ENCODE results near the gene TMEM143. TPM values are rescaled to one million over a fixed set of nuclear protein-coding genes. Genes with fewer than 3 reads are reported as not detected.
"Not testable (repeated sequence)": the region's sequence is repeated elsewhere in the genome, so short reads cannot be mapped to it uniquely, and the experiment has no call there.

Gene TMEM143
- total and polyA plus RNA-seq, 2 donors (not counting 3 experiments of a cell fraction or from before 2014, with no cell fraction given), result 5.4 to 7.3 TPM

- no peak overlapping the region for H3K9ac ChIP-seq (replicated peaks; ENCODE audit: extremely low read depth, insufficient read depth, low read length)
- dilution Hi-C loops (cut with MboI; ENCODE audit: extremely low pct_ligation_motif_present, low sequenced_read_pairs) (no loop called here), intact Hi-C loops (cut with micrococcal nuclease) (loop anchor here (2.0 kb wide), 2 partner anchors 19 to 43 kb away; no protein-coding TSS in a partner anchor)
- FAIRE-seq (peak; percentile 99), DNase-seq (ENCODE audit: low read depth, low spot score) (peak; percentile 90)
- H3K4me2 ChIP-seq (ENCODE audit: insufficient read depth, low read length), result peak overlapping the region; percentile 60
- H4K20me1 ChIP-seq (replicated peaks; ENCODE audit: control insufficient read depth, extremely low read depth, insufficient read depth, low read length), result no peaks in the 10 kb centered on the region
- BruUV-seq (replicated peaks), result no TSS peak
- peak overlapping the region; percentile 63 for H3K27ac ChIP-seq (ENCODE audit: insufficient read depth, low read depth, low read length)
- no peak overlapping the region for H3K4me3 ChIP-seq (replicated peaks in 1 of 3; ENCODE audit: insufficient read depth in 1 of 3, low read depth in 1 of 3, low read length in 3 of 3)
- peaks cover 20% of the 10 kb centered on the region for H3K4me1 ChIP-seq (ENCODE audit: control insufficient read depth, extremely low read depth, insufficient read depth, low read length)
- ChIA-PET CTCF (interaction anchor here (1.0 to 1.4 kb wide), 4 partner anchors 10 to 24 kb away, joined by 3 to 8 read pairs (median 4); no protein-coding TSS in a partner anchor), POLR2A (interaction anchor here (0.6 kb wide), 1 partner anchor 1380 kb away, joined by 3 read pairs; no protein-coding TSS in a partner anchor)
- no peak overlapping the region for H2AFZ ChIP-seq (ENCODE audit: low read depth, low read length)
- no peaks in the 10 kb centered on the region for H3K36me3 ChIP-seq (ENCODE audit: control insufficient read depth in 2 of 2, extremely low read depth in 1 of 2, insufficient read depth in 2 of 2, low read length in 2 of 2)
- H3K9me1 ChIP-seq (replicated peaks; ENCODE audit: control insufficient read depth, extremely low read depth, insufficient read depth, low read length), result no peaks in the 10 kb centered on the region
- no peaks in the 10 kb centered on the region for H3K79me2 ChIP-seq (ENCODE audit: control insufficient read depth, insufficient read depth, low read length)
- peaks cover 4% of the 10 kb centered on the region in 2 experiments for H3K27me3 ChIP-seq (ENCODE audit: control insufficient read depth in 2 of 2, insufficient read depth in 2 of 2, low read length in 2 of 2)
- no peaks in the 10 kb centered on the region for H3K9me3 ChIP-seq (replicated peaks; ENCODE audit: control insufficient read depth, insufficient read depth, low read length)
- TF ChIP-seq JUN (IDR thresholded peaks at IDR 0.05; ENCODE audit: borderline replicate concordance, insufficient read depth, insufficient read length, low read depth), result peak; percentile 73
- TF ChIP-seq, protein P1, sequence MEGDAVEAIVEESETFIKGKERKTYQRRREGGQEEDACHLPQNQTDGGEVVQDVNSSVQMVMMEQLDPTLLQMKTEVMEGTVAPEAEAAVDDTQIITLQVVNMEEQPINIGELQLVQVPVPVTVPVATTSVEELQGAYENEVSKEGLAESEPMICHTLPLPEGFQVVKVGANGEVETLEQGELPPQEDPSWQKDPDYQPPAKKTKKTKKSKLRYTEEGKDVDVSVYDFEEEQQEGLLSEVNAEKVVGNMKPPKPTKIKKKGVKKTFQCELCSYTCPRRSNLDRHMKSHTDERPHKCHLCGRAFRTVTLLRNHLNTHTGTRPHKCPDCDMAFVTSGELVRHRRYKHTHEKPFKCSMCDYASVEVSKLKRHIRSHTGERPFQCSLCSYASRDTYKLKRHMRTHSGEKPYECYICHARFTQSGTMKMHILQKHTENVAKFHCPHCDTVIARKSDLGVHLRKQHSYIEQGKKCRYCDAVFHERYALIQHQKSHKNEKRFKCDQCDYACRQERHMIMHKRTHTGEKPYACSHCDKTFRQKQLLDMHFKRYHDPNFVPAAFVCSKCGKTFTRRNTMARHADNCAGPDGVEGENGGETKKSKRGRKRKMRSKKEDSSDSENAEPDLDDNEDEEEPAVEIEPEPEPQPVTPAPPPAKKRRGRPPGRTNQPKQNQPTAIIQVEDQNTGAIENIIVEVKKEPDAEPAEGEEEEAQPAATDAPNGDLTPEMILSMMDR (IDR thresholded peaks at IDR 0.05; ENCODE audit: extremely low read depth in 1 of 2, insufficient read depth in 1 of 2, low read depth in 1 of 2, low read length in 2 of 2), result no peak
- TF ChIP-seq GATA2 (IDR thresholded peaks at IDR 0.05; ENCODE audit: insufficient read depth, insufficient read length, low read depth, low read length), result peak; percentile 84
- TF ChIP-seq MAX (IDR thresholded peaks at IDR 0.05; ENCODE audit: insufficient read depth, insufficient read length), result no peak
- no peak for TF ChIP-seq FOS (IDR thresholded peaks at IDR 0.05; ENCODE audit: borderline replicate concordance, insufficient read depth, low read length)
- TF ChIP-seq EZH2 (IDR thresholded peaks at IDR 0.05; ENCODE audit: borderline replicate concordance, low read depth, low read length, severe bottlenecking), result no peak
- TF ChIP-seq POLR2AphosphoS5 (IDR thresholded peaks at IDR 0.05; ENCODE audit: insufficient read depth, low read depth, low read length), result peak; percentile 96
- TF ChIP-seq POLR2A (IDR thresholded peaks at IDR 0.05; ENCODE audit: low read depth, low read length), result peak; percentile 72
- TF ChIP-seq MYC (IDR thresholded peaks at IDR 0.05; ENCODE audit: low read depth, low read length), result no peak
These were observed 53.5 kb downstream of the TMEM143 start for GRCh38 chr19:48310227-48310626.

- FAIRE-seq; H4K20me1 ChIP-seq (replicated peaks; ENCODE audit: control insufficient read depth, extremely low read depth, insufficient read depth, low read length); dilution Hi-C loops (cut with MboI; ENCODE audit: extremely low pct_ligation_motif_present, low sequenced_read_pairs); H3K9me1 ChIP-seq (replicated peaks; ENCODE audit: control insufficient read depth, extremely low read depth, insufficient read depth, low read length); POLR2A ChIA-PET; BruUV-seq (replicated peaks); H2AFZ ChIP-seq (ENCODE audit: low read depth, low read length); H3K9me3 ChIP-seq (replicated peaks; ENCODE audit: control insufficient read depth, insufficient read depth, low read length); H3K4me2 ChIP-seq (ENCODE audit: insufficient read depth, low read length); H3K36me3 ChIP-seq (ENCODE audit: control insufficient read depth in 2 of 2, extremely low read depth in 1 of 2, insufficient read depth in 2 of 2, low read length in 2 of 2); H3K9ac ChIP-seq (replicated peaks; ENCODE audit: extremely low read depth, insufficient read depth, low read length); H3K4me3 ChIP-seq (replicated peaks in 1 of 3; ENCODE audit: insufficient read depth in 1 of 3, low read depth in 1 of 3, low read length in 3 of 3); H3K27me3 ChIP-seq (ENCODE audit: control insufficient read depth in 2 of 2, insufficient read depth in 2 of 2, low read length in 2 of 2); H3K79me2 ChIP-seq (ENCODE audit: control insufficient read depth, insufficient read depth, low read length): not testable (repeated sequence)
- CTCF ChIA-PET, result interaction anchor here (0.9 to 1.5 kb wide), 6 partner anchors 10 to 43 kb away, joined by 3 to 8 read pairs (median 6); no protein-coding TSS in a partner anchor
- peaks cover 20% of the 10 kb centered on the region for H3K4me1 ChIP-seq (ENCODE audit: control insufficient read depth, extremely low read depth, insufficient read depth, low read length)
- peak; percentile 11 for DNase-seq (ENCODE audit: low read depth, low spot score)
- H3K27ac ChIP-seq (ENCODE audit: insufficient read depth, low read depth, low read length), result peak overlapping the region; percentile 63
- intact Hi-C loops (cut with micrococcal nuclease), result loop anchor here (2.0 kb wide), 2 partner anchors 19 to 43 kb away; no protein-coding TSS in a partner anchor
These were observed 54.0 kb downstream of the TMEM143 start for GRCh38 chr19:48309731-48310130.
